LoVo (cell line): ENCODE data around the gene COL4A1.

ENCODE experiments used
- DNase-seq: peaks from one replicate; pipeline ENCODE4 v3.0.0-alpha.2; 2016; ENCODE audit warnings: low spot score

COL4A1 gene

GRCh38 chr13:110217811-110218210 is 89.1 kb downstream of the COL4A1 start:
- DNase-seq: no peak

DNA sequence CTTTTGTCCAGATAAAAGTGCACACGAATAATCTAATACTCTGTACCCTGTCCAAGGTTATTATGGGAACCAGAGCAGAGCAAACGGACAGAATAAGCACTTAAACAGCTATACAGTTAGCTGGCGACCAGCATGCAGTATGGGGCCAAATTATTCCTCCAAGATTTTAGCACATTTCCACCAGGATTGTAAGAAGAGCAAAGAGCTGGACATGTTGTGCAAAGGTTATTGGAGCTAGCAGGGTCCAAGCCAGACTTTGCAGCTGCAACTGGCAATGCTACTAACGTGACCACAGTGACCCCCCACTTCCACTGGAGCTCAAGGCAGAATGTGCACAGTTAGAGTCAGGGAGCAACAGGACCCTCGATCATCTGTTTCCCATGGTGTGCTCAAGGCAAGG is 89.9 kb downstream of the COL4A1 start:
- no peak for DNase-seq

DNA sequence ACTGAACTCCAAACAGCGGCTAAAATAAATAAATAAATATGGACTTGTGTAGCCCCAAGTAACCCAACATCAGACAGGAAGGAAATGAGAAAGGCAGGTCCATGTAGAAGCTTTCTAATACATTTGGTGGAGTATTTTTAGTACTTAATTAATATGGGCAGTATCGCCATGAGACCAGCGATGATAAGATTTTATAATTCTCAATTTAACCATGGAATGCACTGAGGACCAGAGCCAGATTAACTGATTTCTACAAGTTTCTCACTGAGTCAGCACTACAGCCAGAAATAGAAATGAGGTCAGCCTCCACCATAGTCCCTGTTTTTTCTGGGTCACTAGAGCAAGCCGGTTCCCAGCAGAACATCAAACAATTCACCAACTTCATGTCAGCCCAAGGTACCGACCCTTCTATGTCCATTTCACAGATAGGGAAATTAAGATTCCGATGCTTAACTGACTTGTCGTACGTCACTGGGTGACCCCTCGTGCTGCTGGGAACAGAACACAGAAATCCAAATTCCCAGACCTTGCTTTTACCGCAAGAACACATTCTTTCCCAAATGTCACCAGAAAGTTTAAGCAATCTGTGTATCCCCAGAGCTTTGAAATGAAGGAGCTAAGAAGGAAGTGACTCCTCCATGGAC is 90.4 kb downstream of the COL4A1 start:
- no peak for DNase-seq

- DNase-seq: no peak
Observed at GRCh38 chr13:110216006-110216397, 91.0 kb downstream of the COL4A1 start.

DNA sequence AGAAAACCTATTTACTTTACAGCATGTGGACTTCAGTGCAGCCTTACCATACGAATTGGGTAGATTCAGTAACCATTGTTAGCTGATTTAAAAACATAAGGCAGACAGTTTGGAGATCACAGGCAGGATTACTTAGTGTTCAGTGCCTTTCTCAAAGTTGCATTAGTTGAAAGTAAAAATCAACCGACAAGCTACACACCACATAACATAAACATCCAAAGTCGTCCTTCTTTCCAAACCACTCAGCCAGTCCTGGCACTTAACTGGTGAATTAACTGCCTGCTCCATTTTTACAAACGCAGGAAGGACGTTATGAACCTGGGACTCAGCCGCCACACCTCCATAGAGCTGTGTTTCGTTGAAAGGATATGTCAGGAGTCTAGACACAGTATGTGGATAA is 91.4 kb downstream of the COL4A1 start:
- no peak for DNase-seq

DNA sequence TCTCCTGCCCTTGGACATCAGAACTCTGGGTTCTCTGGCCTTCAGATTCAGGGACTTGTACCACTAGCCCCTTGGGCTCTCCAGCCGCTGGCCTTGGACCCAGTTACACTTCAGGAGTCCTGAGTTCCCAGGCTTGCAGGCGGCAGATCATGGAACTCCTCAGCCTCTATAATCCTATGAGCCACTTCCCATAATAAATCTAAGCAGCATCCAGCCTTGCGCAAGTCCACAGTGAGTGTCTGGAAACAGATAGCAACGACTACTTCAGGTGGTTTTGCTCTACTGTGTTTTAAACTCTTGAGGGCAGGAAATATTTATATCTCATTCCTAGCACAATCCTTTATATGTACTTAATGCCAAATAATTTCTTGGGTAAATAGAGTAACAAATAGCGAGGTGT is 92.3 kb downstream of the COL4A1 start:
- no peak for DNase-seq

- DNase-seq: no peak
Observed at GRCh38 chr13:110213461-110214074, 93.4 kb downstream of the COL4A1 start.

DNA sequence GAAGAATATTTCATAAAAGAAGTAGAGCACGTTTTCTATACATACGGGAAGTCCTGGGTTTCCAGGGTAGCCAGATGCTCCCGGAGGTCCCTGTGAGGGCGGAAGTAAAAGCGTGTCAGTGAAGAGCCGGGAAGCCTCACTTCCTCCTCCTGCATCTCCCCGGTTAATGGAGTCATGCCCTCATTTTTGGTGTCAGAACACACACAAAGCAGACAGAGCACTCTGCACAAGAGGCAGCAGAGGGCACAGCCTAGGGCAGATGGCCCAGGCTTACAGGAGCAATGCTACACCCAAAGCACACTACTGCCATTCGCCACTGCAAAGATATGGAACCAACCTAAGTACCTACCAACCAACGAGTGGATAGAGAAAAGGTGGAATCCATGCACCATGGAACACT is 94.4 kb downstream of the COL4A1 start:
- no peak for DNase-seq

GRCh38 chr13:110211735-110212134 is 95.2 kb downstream of the COL4A1 start:
- DNase-seq: no peak

GRCh38 chr13:110211046-110211445 is 95.9 kb downstream of the COL4A1 start:
- no peak for DNase-seq

DNA sequence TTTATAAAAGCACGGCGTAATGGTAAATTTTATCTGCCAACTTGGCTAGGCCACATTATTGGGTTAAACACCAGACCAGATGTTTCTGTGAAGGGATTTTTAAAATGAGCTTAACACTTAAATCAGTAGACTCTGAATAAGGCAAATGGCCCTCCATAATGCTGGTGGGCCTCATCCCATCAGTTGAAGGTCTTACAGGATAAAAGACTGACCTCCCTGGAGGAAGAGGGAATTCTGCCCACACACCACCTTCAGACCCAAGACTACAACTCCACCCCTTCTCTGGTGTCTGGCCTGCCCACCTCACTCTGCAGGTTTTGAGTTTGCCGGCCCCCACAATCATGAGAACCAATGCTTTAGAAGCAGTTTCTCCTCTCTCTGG is 96.4 kb downstream of the COL4A1 start:
- DNase-seq: no peak

- DNase-seq: no peak
Observed at GRCh38 chr13:110209950-110210603, 96.9 kb downstream of the COL4A1 start.

- no peak for DNase-seq
Observed at GRCh38 chr13:110208116-110208515, 98.8 kb downstream of the COL4A1 start.

GRCh38 chr13:110206996-110207395 is 100.0 kb downstream of the COL4A1 start:
- no peak for DNase-seq

GRCh38 chr13:110206185-110206584 is 100.8 kb downstream of the COL4A1 start:
- no peak for DNase-seq

DNA sequence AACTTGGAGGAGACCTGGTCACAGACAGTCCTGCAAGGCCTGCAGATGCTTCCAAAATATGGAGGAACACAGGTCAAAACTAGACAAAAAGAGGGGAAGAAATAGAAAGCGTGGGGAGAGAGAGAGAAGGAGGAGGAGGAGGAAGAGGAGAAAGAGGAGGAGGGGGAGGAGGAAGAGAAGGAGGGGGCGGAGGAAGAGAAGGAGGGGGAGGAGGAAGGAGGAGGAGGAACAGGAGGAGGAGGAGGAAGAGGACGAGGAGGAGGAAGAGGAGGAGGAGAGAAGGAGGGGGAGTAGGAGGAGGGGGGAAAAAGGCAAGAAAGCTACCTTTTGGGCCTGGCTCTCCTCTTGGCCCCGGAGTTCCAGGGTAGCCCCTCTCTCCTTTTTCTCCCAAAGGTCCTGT is 105.8 kb downstream of the COL4A1 start:
- no peak for DNase-seq

DNA sequence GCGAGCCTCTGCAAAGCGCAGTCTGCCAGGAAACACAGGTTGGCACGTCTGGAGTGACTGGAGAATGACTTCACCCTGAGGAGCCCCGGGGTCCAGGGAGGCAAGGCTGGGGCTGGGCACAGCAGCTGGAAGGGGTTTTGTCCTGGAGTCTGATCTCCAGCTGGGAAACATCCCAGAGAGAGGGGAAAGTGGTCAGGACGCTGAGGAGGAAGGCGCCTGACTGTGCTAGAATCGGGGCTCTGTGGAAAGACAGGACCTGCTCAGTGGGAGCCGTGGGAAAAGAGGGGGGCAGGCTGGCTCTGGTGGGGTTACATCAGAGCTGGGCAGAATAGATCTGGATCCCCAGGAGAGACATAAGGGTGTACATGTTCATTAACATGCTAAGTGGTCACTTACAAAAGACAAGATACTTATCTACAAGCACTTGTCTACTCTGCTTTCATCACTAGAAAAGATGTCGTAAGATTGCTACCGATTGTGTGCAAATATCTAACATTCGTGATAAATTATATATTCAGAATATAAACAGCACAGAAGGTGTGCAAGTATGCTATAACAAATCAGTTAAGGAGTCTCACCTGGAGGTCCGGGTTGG is 106.6 kb downstream of the COL4A1 start:
- no peak for DNase-seq

GRCh38 chr13:110199046-110199831 is 107.7 kb downstream of the COL4A1 start:
- no peak for DNase-seq

DNA sequence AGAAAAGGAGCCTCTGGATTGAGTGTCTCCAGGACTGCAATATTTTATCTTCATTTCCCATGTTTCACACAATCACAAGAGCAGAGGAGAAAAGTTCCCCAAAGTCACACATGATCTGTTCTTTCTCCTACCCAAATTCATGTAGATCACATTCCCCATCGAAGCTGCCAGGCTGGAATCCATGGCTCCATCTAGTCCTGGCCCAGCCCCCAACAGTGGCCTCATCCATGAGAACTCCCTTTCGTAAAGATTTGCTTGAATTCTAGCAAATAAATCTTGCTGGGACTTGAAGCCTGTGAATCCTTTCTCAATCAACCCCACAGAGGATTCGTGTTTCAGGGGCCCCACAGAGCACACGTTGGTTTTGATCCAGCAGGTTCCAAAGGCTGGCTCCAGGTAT is 109.5 kb downstream of the COL4A1 start:
- DNase-seq: no peak

DNA sequence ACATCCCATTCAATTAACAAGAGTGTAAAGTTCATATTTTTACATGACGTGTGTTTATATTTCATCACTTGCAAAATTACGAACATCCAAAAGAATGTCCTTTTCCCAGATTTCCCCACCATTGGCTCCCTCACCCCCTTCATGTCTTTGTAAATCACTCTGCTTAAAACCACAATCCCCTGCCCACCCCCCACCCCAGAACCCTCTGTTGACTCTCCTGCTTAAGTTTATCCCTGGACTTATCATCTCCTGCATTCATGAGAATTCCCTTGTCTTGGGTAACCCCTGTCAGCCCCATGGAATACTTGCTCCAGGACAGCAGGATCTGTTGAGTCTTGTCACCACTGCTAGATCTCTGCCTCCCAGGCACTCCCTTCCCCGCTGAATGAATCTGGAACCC is 109.9 kb downstream of the COL4A1 start:
- DNase-seq: no peak

DNA sequence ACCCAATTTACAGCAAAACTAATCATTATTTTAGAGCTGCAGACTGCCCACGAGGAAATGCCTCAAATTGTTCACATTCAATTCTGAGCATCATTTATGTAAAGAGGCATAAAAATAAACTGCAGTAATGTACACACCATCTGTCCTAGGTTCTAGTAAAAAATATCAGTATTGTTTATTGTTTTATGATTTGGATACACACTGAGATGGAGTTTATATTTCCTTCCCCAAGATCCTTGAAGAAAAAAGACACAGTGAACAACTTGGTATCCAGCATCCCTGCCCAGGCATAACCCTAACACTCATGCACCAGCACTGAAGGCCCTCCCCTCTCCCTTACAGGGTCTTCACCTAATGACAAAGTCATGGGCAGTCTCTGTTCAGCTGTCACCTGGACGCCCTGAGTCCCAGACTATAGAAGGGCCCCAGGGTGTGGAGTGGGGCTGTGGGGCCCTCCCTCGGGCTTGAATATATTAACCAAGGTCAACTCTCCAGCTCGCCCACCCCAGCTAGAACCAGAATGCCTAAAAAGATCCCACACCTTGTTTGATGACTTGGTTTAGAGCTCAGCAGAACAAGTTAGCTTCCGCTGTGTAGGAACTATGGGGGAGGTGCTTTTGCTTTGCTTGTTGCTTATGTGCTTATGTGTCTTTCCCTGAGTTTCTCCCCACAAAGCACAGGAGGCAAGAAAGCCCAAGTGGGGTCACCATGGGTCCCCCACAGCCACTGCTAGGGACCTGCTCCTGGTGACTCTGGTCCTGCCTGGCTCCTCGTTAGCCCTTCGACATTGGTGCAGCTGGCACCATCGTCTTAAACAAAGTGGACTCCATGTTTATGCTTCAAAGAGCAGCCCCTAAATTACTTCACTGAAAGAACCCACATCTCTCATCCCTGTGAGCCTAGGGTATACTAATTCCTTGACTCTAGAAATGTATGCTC is 111.1 kb downstream of the COL4A1 start:
- no peak for DNase-seq
